GM23338 (cell line): ENCODE measurements around the gene MYCBPAP. TPM values are rescaled to one million over a fixed set of nuclear protein-coding genes. Genes with fewer than 3 reads are reported as not detected.

Experiments used
- ATAC-seq: fragments of 200-7000 bp; cut with Tn5 transposase; 3 replicates; pipeline ENCODE4 v1.9.1; 2020
- DNase-seq: peaks from one replicate; pipeline ENCODE4 v3.0.0-alpha.2; 2015; ENCODE audit warnings: low spot score
- H2AFZ ChIP-seq: fragments of 200-600 bp; sonication (generic); 2 replicates; pipeline ENCODE4 v1.8.0; 2016; ENCODE audit warnings: antibody characterized with exemption, mild to moderate bottlenecking, moderate library complexity
- H3F3A ChIP-seq: fragments of 200-600 bp; sonication (generic); replicated peaks from 2 replicates; pipeline ENCODE4 v1.8.0; 2017; ENCODE audit warnings: antibody characterized with exemption, mixed run types, low read depth
- H3K27ac ChIP-seq: fragments of 200-600 bp; sonication (generic); 2 replicates; pipeline ENCODE4 v1.6.1; 2016; ENCODE audit warnings: low read depth
- H3K27me3 ChIP-seq: fragments of 200-600 bp; sonication (generic); 2 replicates; pipeline ENCODE4 v1.8.0; 2016; ENCODE audit warnings: mild to moderate bottlenecking, mixed run types, moderate library complexity; ENCODE audit not compliant: insufficient read depth
- H3K36me3 ChIP-seq: fragments of 200-600 bp; sonication (generic); 2 replicates; pipeline ENCODE4 v1.8.0; 2016; ENCODE audit warnings: mild to moderate bottlenecking; ENCODE audit not compliant: insufficient read depth
- H3K4me1 ChIP-seq: fragments of 200-600 bp; sonication (generic); 2 replicates; pipeline ENCODE4 v1.8.0; 2016; ENCODE audit warnings: mild to moderate bottlenecking, moderate library complexity; ENCODE audit not compliant: insufficient read depth
- H3K4me2 ChIP-seq: fragments of 200-600 bp; sonication (generic); 2 replicates; pipeline ENCODE4 v1.7.1; 2017; ENCODE audit warnings: mixed run types
- H3K4me3 ChIP-seq: fragments of 200-600 bp; sonication (generic); 2 replicates; pipeline ENCODE4 v1.6.1; 2016; ENCODE audit warnings: mixed run types
- H3K79me2 ChIP-seq: fragments of 200-600 bp; sonication (generic); replicated peaks from 2 replicates; pipeline ENCODE4 v1.8.0; 2017; ENCODE audit warnings: mild to moderate bottlenecking; ENCODE audit not compliant: insufficient read depth
- H3K9me2 ChIP-seq: fragments of 200-600 bp; sonication (generic); 2 replicates; pipeline ENCODE4 v1.8.0; 2017; ENCODE audit not compliant: insufficient read depth
- H4K20me1 ChIP-seq: fragments of 200-600 bp; sonication (generic); replicated peaks from 2 replicates; pipeline ENCODE4 v1.8.0; 2017; ENCODE audit warnings: mild to moderate bottlenecking; ENCODE audit not compliant: insufficient read depth
- H3K27ac Mint-ChIP-seq: 2 replicates; pipeline ENCODE4 v1.8.0; 2020; ENCODE audit warnings: inconsistent platforms, mild to moderate bottlenecking, moderate library complexity, mixed read lengths
- H3K27me3 Mint-ChIP-seq: 3 replicates; pipeline ENCODE4 v1.8.0; 2022; ENCODE audit warnings: low read depth, mild to moderate bottlenecking, moderate library complexity, mixed read lengths, inconsistent platforms; ENCODE audit not compliant: insufficient read depth, poor library complexity
- H3K36me3 Mint-ChIP-seq: 3 replicates; pipeline ENCODE4 v1.8.0; 2021; ENCODE audit warnings: low read depth, mild to moderate bottlenecking, inconsistent platforms, moderate library complexity, mixed read lengths
- H3K4me1 Mint-ChIP-seq: 3 replicates; pipeline ENCODE4 v1.8.0; 2020; ENCODE audit warnings: mild to moderate bottlenecking, inconsistent platforms, mixed read lengths
- H3K4me3 Mint-ChIP-seq: 3 replicates; pipeline ENCODE4 v1.8.0; 2021; ENCODE audit warnings: moderate library complexity, mild to moderate bottlenecking, inconsistent platforms, mixed read lengths
- H3K9me3 Mint-ChIP-seq: 3 replicates; pipeline ENCODE4 v1.8.0; 2020; ENCODE audit warnings: moderate library complexity, mild to moderate bottlenecking, inconsistent platforms, mixed read lengths
- CREB1 ChIP-seq: fragments of 250-450 bp; sonication (Bioruptor Pico); IDR thresholded peaks from 2 replicates; pipeline ENCODE4 v1.5.0; 2020; ENCODE audit warnings: low read depth, mild to moderate bottlenecking, moderate library complexity
- CTCF ChIP-seq, 2 experiments: fragments of 200-600 bp in 1 of 2; sonication (generic) in 1 of 2; conservative IDR thresholded peaks; 2 replicates each; pipeline versions ENCODE4 v1.5.1 to v1.6.1; 2016 to 2017; ENCODE audit warnings: antibody characterized with exemption in 2 of 2, low read depth in 2 of 2, mild to moderate bottlenecking in 2 of 2, moderate library complexity in 1 of 2
- EZH2 ChIP-seq: fragments of 200-600 bp; sonication (generic); IDR thresholded peaks from one replicate; pipeline ENCODE4 v1.8.0; 2017; ENCODE audit warnings: antibody characterized with exemption, mild to moderate bottlenecking, low read depth; ENCODE audit not compliant: unreplicated experiment
- EZH2phosphoT487 ChIP-seq: fragments of 200-600 bp; sonication (generic); IDR thresholded peaks from one replicate; pipeline ENCODE4 v1.8.1; 2018; ENCODE audit warnings: antibody characterized with exemption; ENCODE audit not compliant: unreplicated experiment
- JUNB ChIP-seq: IDR thresholded peaks from one replicate; pipeline ENCODE4 v1.6.1; 2016; ENCODE audit warnings: antibody characterized with exemption; ENCODE audit not compliant: unreplicated experiment
- NANOG ChIP-seq: IDR thresholded peaks from 2 replicates; pipeline ENCODE4 v1.6.1; 2016; ENCODE audit warnings: antibody characterized with exemption, borderline replicate concordance
- STAT1 ChIP-seq: IDR thresholded peaks from one replicate; pipeline ENCODE4 v1.6.1; 2016; ENCODE audit warnings: antibody characterized with exemption; ENCODE audit not compliant: unreplicated experiment
- ZNF114 ChIP-seq: fragments of 250-450 bp; sonication (Bioruptor Pico); IDR thresholded peaks from 2 replicates; pipeline ENCODE4 v1.5.0; 2020; ENCODE audit warnings: mild to moderate bottlenecking, moderate library complexity
- ZNF331 ChIP-seq: fragments of 250-450 bp; sonication (Bioruptor Pico); IDR thresholded peaks from 2 replicates; pipeline ENCODE4 v1.5.0; 2020; ENCODE audit warnings: low read depth, mild to moderate bottlenecking, moderate library complexity
- ZNF462 ChIP-seq: fragments of 250-450 bp; sonication (Bioruptor Pico); IDR thresholded peaks from 2 replicates; pipeline ENCODE4 v1.5.0; 2020; ENCODE audit warnings: mild to moderate bottlenecking, moderate library complexity
- polyA plus RNA-seq: library from polyadenylated mRNA; unstranded; fragments of >200 nt; fragmentation: Nextera tagmentation; extraction: Ambion mirVana; gene quantifications from 2 replicates; pipeline ENCODE4 v1.2.1, GENCODE V29; 2016
- total RNA-seq: library from RNA; depleted of rRNA; stranded (reverse); fragments of >200 nt; shearing (Covaris generic); gene quantifications from 2 replicates; pipeline ENCODE4 v1.2.3, GENCODE V29; 2014

The MYCBPAP gene
- total and polyA plus RNA-seq, 2 experiments from 2014 or later, result 0.63 to 1.7 TPM

- Histone ChIP-seq H3K79me2 (no peaks in the 10 kb centered on the region), H3K4me2 (peak overlapping the region; percentile 82), H3K4me1 (peaks cover 25% of the 10 kb centered on the region; the same call in 1 of the 2 replicates), H3K27ac (no peak overlapping the region), H2AFZ (no peak overlapping the region; the same call in 1 of the 2 replicates), H3K36me3 (no peaks in the 10 kb centered on the region), H3K9me2 (no peaks in the 10 kb centered on the region), H4K20me1 (no peaks in the 10 kb centered on the region), H3K4me3 (peak overlapping the region; percentile 77), H3K27me3 (peaks cover 11% of the 10 kb centered on the region), H3F3A (no peaks in the 10 kb centered on the region)
- Mint-ChIP-seq H3K4me1 (peaks cover 28% of the 10 kb centered on the region), H3K36me3 (peaks cover 3% of the 10 kb centered on the region; the same call in 2 of the 3 replicates), H3K27ac (no peak overlapping the region), H3K4me3 (peak overlapping the region; percentile 77), H3K27me3 (peaks cover 18% of the 10 kb centered on the region), H3K9me3 (no peaks in the 10 kb centered on the region)
- DNase-seq (no peak), ATAC-seq (no peak)
- TF ChIP-seq ZNF331 (no peak), JUNB (no peak), EZH2phosphoT487 (no peak), CTCF (conservative IDR thresholded peaks at IDR 0.05; ENCODE audit: low read depth in 2 of 2) (no peak), NANOG (no peak), CREB1 (CRISPR knock-in tag) (no peak), STAT1 (no peak), ZNF462 (no peak), ZNF114 (CRISPR knock-in tag) (no peak), EZH2 (no peak)
Observed at GRCh38 chr17:50542795-50543774, 34.8 kb downstream of the MYCBPAP start.
